ENCODE data around the gene ERC2.

DNA sequence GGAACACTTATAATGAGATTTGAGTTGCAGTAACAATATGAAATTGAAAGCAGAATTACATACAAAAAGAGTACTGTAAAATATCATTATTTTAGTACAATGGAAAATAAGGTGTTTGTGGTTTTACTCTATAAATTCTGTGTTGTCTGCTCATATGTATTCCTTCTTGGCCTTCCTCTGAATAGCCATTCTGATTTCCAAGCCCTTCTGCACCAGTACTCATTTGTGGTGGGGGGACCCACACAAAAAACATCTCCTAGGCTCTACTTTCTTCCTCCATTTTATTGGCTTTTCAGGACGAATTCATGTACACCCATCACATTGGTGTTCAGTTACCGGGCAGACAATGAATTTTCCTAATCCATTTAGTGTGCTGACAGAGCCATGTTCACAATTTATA lies 338.2 kb downstream of the ERC2 start:
- TF ChIP-seq, protein P1, sequence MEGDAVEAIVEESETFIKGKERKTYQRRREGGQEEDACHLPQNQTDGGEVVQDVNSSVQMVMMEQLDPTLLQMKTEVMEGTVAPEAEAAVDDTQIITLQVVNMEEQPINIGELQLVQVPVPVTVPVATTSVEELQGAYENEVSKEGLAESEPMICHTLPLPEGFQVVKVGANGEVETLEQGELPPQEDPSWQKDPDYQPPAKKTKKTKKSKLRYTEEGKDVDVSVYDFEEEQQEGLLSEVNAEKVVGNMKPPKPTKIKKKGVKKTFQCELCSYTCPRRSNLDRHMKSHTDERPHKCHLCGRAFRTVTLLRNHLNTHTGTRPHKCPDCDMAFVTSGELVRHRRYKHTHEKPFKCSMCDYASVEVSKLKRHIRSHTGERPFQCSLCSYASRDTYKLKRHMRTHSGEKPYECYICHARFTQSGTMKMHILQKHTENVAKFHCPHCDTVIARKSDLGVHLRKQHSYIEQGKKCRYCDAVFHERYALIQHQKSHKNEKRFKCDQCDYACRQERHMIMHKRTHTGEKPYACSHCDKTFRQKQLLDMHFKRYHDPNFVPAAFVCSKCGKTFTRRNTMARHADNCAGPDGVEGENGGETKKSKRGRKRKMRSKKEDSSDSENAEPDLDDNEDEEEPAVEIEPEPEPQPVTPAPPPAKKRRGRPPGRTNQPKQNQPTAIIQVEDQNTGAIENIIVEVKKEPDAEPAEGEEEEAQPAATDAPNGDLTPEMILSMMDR (IDR thresholded peaks at IDR 0.05; ENCODE audit: insufficient read depth, low read depth, low read length) = no peak
- no peak for TF ChIP-seq EZH2 (IDR thresholded peaks at IDR 0.05; ENCODE audit: insufficient read depth, low read length)

Data from astrocyte (in vitro differentiated cells and primary cell).